ENCODE measurements around the gene P2RX2. TPM values are rescaled to one million over a fixed set of nuclear protein-coding genes. Genes with fewer than 3 reads are reported as not detected.

Gene P2RX2
- total RNA-seq, 1 donor from 2014 or later, result not detected

GRCh38 chr12:132651444-132652100 is 33.0 kb downstream of the P2RX2 start:
- Mint-ChIP-seq H3K4me1 (no peaks in the 10 kb centered on the region), H3K27me3 (ENCODE audit: insufficient read depth, low read depth) (peaks cover 2% of the 10 kb centered on the region), H3K4me3 (no peak overlapping the region), H3K27ac (no peak overlapping the region), H3K9me3 (no peaks in the 10 kb centered on the region), H3K36me3 (peaks cover 37% of the 10 kb centered on the region)
- no peaks in the 10 kb centered on the region for H3K4me1 ChIP-seq
- H3K36me3 ChIP-seq, result peaks cover 11% of the 10 kb centered on the region
- DNase-seq (ENCODE audit: low spot score), result no peak
- no peaks in the 10 kb centered on the region for H3K9me3 ChIP-seq (ENCODE audit: low read depth)
- H3K4me3 ChIP-seq, result no peak overlapping the region
- TF ChIP-seq EZH2 (IDR thresholded peaks at IDR 0.05) (no peak), CTCF (IDR thresholded peaks at IDR 0.05) (no peak), EZH2phosphoT487 (IDR thresholded peaks at IDR 0.05) (no peak)
- H3K27me3 ChIP-seq, result no peaks in the 10 kb centered on the region
- no peaks in the 10 kb centered on the region for H3K79me2 ChIP-seq (ENCODE audit: low read depth)
- no peaks in the 10 kb centered on the region for H3F3A ChIP-seq (ENCODE audit: low read depth)
- H4K20me1 ChIP-seq (ENCODE audit: low read depth), result peaks cover 6% of the 10 kb centered on the region
- H3K27ac ChIP-seq, result no peak overlapping the region
- no peak overlapping the region for H2AFZ ChIP-seq (replicated peaks)
- H3K9ac ChIP-seq, result no peak overlapping the region
- no peak overlapping the region for H3K4me2 ChIP-seq

GRCh38 chr12:132653567-132654290 is 35.2 kb downstream of the P2RX2 start:
- peaks cover 37% of the 10 kb centered on the region for H3K36me3 Mint-ChIP-seq
- Histone ChIP-seq H3K36me3 (peaks cover 11% of the 10 kb centered on the region), H3K27ac (no peak overlapping the region)

GRCh38 chr12:132657004-132657727 is 38.6 kb downstream of the P2RX2 start:
- no peak for DNase-seq (ENCODE audit: low spot score)
- no peak overlapping the region for H3K4me3 ChIP-seq
- no peaks in the 10 kb centered on the region for H3K27me3 ChIP-seq
- Mint-ChIP-seq H3K4me1 (no peaks in the 10 kb centered on the region), H3K4me3 (no peak overlapping the region), H3K27ac (no peak overlapping the region), H3K27me3 (ENCODE audit: insufficient read depth, low read depth) (no peaks in the 10 kb centered on the region), H3K9me3 (no peaks in the 10 kb centered on the region), H3K36me3 (peaks cover 38% of the 10 kb centered on the region)
- TF ChIP-seq EZH2phosphoT487 (IDR thresholded peaks at IDR 0.05) (no peak), CTCF (IDR thresholded peaks at IDR 0.05) (no peak), EZH2 (IDR thresholded peaks at IDR 0.05) (no peak)
- no peak overlapping the region for H3K9ac ChIP-seq
- no peak overlapping the region for H3K27ac ChIP-seq
- no peaks in the 10 kb centered on the region for H3F3A ChIP-seq (ENCODE audit: low read depth)
- no peaks in the 10 kb centered on the region for H4K20me1 ChIP-seq (ENCODE audit: low read depth)
- peaks cover 11% of the 10 kb centered on the region for H3K36me3 ChIP-seq
- no peak overlapping the region for H3K4me2 ChIP-seq
- no peaks in the 10 kb centered on the region for H3K79me2 ChIP-seq (ENCODE audit: low read depth)
- no peaks in the 10 kb centered on the region for H3K4me1 ChIP-seq
- no peak overlapping the region for H2AFZ ChIP-seq (replicated peaks)
- H3K9me3 ChIP-seq (ENCODE audit: low read depth), result no peaks in the 10 kb centered on the region

More at GRCh38 chr12:132653567-132654290, 35.2 kb downstream of the P2RX2 start:
- H3K9me3 ChIP-seq (ENCODE audit: low read depth), result no peaks in the 10 kb centered on the region
- no peak overlapping the region for H3K4me3 ChIP-seq
- no peak for DNase-seq (ENCODE audit: low spot score)
- H3K4me2 ChIP-seq, result no peak overlapping the region
- peaks cover 6% of the 10 kb centered on the region for H4K20me1 ChIP-seq (ENCODE audit: low read depth)
- no peaks in the 10 kb centered on the region for H3F3A ChIP-seq (ENCODE audit: low read depth)
- no peak overlapping the region for H2AFZ ChIP-seq (replicated peaks)
- H3K9ac ChIP-seq, result no peak overlapping the region
- no peaks in the 10 kb centered on the region for H3K27me3 ChIP-seq
- H3K4me1 ChIP-seq, result no peaks in the 10 kb centered on the region
- Mint-ChIP-seq H3K27me3 (ENCODE audit: insufficient read depth, low read depth) (peaks cover 2% of the 10 kb centered on the region), H3K27ac (no peak overlapping the region), H3K4me1 (no peaks in the 10 kb centered on the region), H3K9me3 (no peaks in the 10 kb centered on the region), H3K4me3 (no peak overlapping the region)
- no peak for TF ChIP-seq EZH2 (IDR thresholded peaks at IDR 0.05)
- no peak for TF ChIP-seq CTCF (IDR thresholded peaks at IDR 0.05)
- no peak for TF ChIP-seq EZH2phosphoT487 (IDR thresholded peaks at IDR 0.05)
- no peaks in the 10 kb centered on the region for H3K79me2 ChIP-seq (ENCODE audit: low read depth)

All from neural progenitor cell (in vitro differentiated cells).